Loucy (cell line): ENCODE measurements around the gene C3orf62.

Source experiments
- CTCF ChIP-seq: fragments of 200-600 bp; sonication (generic); conservative IDR thresholded peaks from 2 replicates; pipeline ENCODE4 v1.5.1; 2014; ENCODE audit warnings: mild to moderate bottlenecking, antibody characterized with exemption, low read length
- EZH2phosphoT487 ChIP-seq: fragments of 200-600 bp; IDR thresholded peaks from 2 replicates; pipeline ENCODE4 v1.6.1; 2018; ENCODE audit warnings: antibody characterized with exemption, mild to moderate bottlenecking, moderate library complexity, borderline replicate concordance

GRCh38 chr3:49263159-49263889 is 13.7 kb downstream of the C3orf62 start:
- TF ChIP-seq CTCF (no peak), EZH2phosphoT487 (no peak)
